ENCODE results near the gene TMEM116.
A peak's percentile ranks its signal among the peaks of the same experiment; 100 is the strongest.
"Not testable (repeated sequence)": the region's sequence is repeated elsewhere in the genome, so short reads cannot be mapped to it uniquely, and the experiment has no call there.

The TMEM116 gene

DNA sequence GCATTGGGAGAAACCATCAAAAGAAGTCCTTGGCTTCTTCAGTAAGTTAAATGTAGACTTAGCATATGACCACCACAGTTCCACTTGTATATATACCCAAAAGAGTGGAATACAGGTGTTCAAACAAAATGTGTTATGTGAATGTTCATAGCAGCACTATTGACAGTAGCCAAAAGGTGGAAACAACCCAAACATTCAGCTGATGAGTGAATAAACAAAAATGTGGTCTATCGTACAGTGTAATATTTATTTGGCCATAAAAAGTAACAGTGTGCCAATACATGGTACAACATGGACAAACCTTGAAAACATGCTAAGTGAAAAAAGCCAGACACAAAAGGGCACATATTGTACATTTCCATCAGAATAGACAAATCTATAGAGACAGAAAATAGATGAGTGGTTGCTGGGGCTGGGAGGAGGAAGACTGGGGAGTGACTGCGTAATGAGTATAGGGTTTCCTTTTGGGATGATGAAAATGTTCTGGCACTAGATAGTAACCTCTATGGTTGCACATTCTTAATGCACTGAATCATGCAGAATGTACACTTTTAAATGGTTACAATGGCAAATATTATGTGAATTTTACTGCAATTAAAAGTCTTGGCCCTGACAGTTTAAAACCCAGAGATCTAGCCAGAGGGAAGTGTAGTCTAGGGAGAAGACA, 5.7 kb upstream of the TMEM116 start:
- no peak overlapping the region for H3K4me3 Mint-ChIP-seq
- peaks cover 33% of the 10 kb centered on the region for H3K4me1 Mint-ChIP-seq (ENCODE audit: low read depth)
- DNase-seq (ENCODE audit: low spot score): no peak
- H3K36me3 Mint-ChIP-seq (ENCODE audit: low read depth): peaks cover 55% of the 10 kb centered on the region
- no peaks in the 10 kb centered on the region for H3K9me3 Mint-ChIP-seq
- H3K27ac Mint-ChIP-seq: no peak overlapping the region
- no peaks in the 10 kb centered on the region for H3K27me3 Mint-ChIP-seq (ENCODE audit: low read depth)

GRCh38 chr12:112017041-112017440, 4.1 kb upstream of the TMEM116 start:
- no peak overlapping the region for H3K27ac Mint-ChIP-seq
- no peak overlapping the region for H3K4me3 Mint-ChIP-seq
- no peaks in the 10 kb centered on the region for H3K27me3 Mint-ChIP-seq (ENCODE audit: low read depth)
- H3K4me1 Mint-ChIP-seq (ENCODE audit: low read depth): peaks cover 28% of the 10 kb centered on the region
- peaks cover 50% of the 10 kb centered on the region for H3K36me3 Mint-ChIP-seq (ENCODE audit: low read depth)
- no peaks in the 10 kb centered on the region for H3K9me3 Mint-ChIP-seq
- no peak for DNase-seq (ENCODE audit: low spot score)

- H3K9me3 Mint-ChIP-seq: no peaks in the 10 kb centered on the region
These were observed 3.0 kb upstream of the TMEM116 start for GRCh38 chr12:112015938-112016337.

GRCh38 chr12:112013601-112014402, 837 bp upstream of the TMEM116 start:
- Mint-ChIP-seq H3K27ac (peak overlapping the region; percentile 89), H3K27me3 (ENCODE audit: low read depth) (no peaks in the 10 kb centered on the region), H3K9me3 (no peaks in the 10 kb centered on the region), H3K4me1 (ENCODE audit: low read depth) (peaks cover 41% of the 10 kb centered on the region), H3K4me3 (peak overlapping the region; percentile 87), H3K36me3 (ENCODE audit: low read depth) (peaks cover 52% of the 10 kb centered on the region)
- peak; percentile 68 for DNase-seq (ENCODE audit: low spot score)

More at GRCh38 chr12:112015938-112016337, 3.0 kb upstream of the TMEM116 start:
- H3K4me3 Mint-ChIP-seq: peak overlapping the region; percentile 56
- H3K27me3 Mint-ChIP-seq (ENCODE audit: low read depth): no peaks in the 10 kb centered on the region
- no peak for DNase-seq (ENCODE audit: low spot score)
- peak overlapping the region; percentile 32 for H3K27ac Mint-ChIP-seq
- H3K36me3 Mint-ChIP-seq (ENCODE audit: low read depth): peaks cover 52% of the 10 kb centered on the region
- H3K4me1 Mint-ChIP-seq (ENCODE audit: low read depth): peaks cover 37% of the 10 kb centered on the region

DNA sequence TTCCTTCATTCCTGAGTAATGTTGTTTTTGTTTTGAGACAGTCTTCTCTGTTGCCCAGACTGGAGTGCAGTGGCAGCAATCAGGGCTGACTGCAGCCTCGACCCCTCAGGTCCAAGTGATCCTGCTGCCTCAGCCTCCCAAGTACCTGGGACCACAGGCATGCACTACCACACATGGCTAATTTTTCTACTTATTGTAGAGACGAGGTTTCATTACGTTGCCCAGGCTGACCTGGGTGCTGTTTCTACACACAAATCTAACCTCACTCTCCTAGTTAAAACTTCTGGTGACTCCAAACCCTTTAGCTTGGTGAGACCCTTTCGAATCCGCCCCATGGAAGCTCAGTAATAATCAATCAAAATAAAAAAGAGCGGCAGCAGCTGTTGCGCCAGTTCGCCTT, 1.3 kb downstream of the TMEM116 start:
- H3K4me1 Mint-ChIP-seq (ENCODE audit: low read depth): peaks cover 38% of the 10 kb centered on the region
- H3K9me3 Mint-ChIP-seq: no peaks in the 10 kb centered on the region
- no peaks in the 10 kb centered on the region for H3K27me3 Mint-ChIP-seq (ENCODE audit: low read depth)
- no peak for DNase-seq (ENCODE audit: low spot score)
- H3K4me3 Mint-ChIP-seq: peak overlapping the region; percentile 84
- peak overlapping the region; percentile 96 for H3K27ac Mint-ChIP-seq
- peaks cover 38% of the 10 kb centered on the region for H3K36me3 Mint-ChIP-seq (ENCODE audit: low read depth)

- H3K9me3 Mint-ChIP-seq: no peaks in the 10 kb centered on the region
- peaks cover 40% of the 10 kb centered on the region for H3K4me1 Mint-ChIP-seq (ENCODE audit: low read depth)
- H3K27ac Mint-ChIP-seq: peak overlapping the region; percentile 96
- H3K4me3 Mint-ChIP-seq: peak overlapping the region; percentile 84
- no peaks in the 10 kb centered on the region for H3K27me3 Mint-ChIP-seq (ENCODE audit: low read depth)
- H3K36me3 Mint-ChIP-seq (ENCODE audit: low read depth): peaks cover 30% of the 10 kb centered on the region
- no peak for DNase-seq (ENCODE audit: low spot score)
These were observed 2.3 kb downstream of the TMEM116 start for GRCh38 chr12:112010415-112011344.

- Mint-ChIP-seq H3K4me1 (ENCODE audit: low read depth) (peaks cover 41% of the 10 kb centered on the region), H3K36me3 (ENCODE audit: low read depth) (peaks cover 26% of the 10 kb centered on the region)
- not testable (repeated sequence) for H3K27ac Mint-ChIP-seq; DNase-seq (ENCODE audit: low spot score); H3K27me3 Mint-ChIP-seq (ENCODE audit: low read depth); H3K9me3 Mint-ChIP-seq; H3K4me3 Mint-ChIP-seq
These were observed 3.4 kb downstream of the TMEM116 start for GRCh38 chr12:112009596-112009995.

DNA sequence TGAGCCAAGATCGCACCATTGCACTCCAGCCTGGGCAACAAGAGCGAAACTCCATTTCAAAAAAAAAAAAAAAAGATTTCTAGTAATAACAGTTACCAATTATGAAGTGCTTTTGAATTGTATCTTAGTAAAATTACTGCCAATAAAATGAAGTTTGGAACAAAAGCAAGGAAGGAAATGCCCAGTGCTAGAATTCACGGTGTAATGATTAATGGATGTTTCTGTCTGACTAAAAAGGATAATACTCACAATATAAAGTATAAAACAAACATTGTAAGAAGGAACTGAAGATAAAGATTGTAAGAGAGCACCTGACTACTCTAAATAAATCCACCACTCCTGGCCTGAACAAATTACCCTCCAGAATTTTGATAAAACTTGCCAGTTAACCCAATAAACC, 4.0 kb downstream of the TMEM116 start:
- H3K27ac Mint-ChIP-seq: no peak overlapping the region
- no peaks in the 10 kb centered on the region for H3K27me3 Mint-ChIP-seq (ENCODE audit: low read depth)
- H3K9me3 Mint-ChIP-seq: no peaks in the 10 kb centered on the region
- no peak for DNase-seq (ENCODE audit: low spot score)
- peaks cover 21% of the 10 kb centered on the region for H3K36me3 Mint-ChIP-seq (ENCODE audit: low read depth)
- no peak overlapping the region for H3K4me3 Mint-ChIP-seq
- peaks cover 37% of the 10 kb centered on the region for H3K4me1 Mint-ChIP-seq (ENCODE audit: low read depth)

DNA sequence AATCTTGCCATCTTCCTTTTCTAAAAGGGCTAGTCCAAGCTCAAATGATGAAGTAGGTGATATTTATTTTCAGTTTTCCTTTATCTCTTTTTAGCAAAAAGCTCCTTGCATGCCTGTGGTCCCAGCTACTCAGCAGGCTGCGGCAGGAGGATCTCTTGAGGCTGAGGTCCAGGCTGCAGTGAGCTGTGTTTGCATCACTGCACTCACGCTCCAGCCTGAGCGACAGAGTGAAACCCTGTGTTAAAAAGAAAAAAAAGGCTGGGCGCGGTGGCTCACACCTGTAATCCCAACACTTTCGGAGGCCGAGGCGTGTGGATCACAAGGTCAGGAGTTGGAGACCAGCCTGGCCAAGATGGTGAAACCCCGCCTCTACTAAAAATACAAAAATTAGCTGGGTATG, 5.0 kb downstream of the TMEM116 start:
- Mint-ChIP-seq H3K27me3 (ENCODE audit: low read depth) (no peaks in the 10 kb centered on the region), H3K9me3 (no peaks in the 10 kb centered on the region), H3K27ac (no peak overlapping the region), H3K4me3 (no peak overlapping the region), H3K4me1 (ENCODE audit: low read depth) (peaks cover 38% of the 10 kb centered on the region), H3K36me3 (ENCODE audit: low read depth) (peaks cover 25% of the 10 kb centered on the region)
- no peak for DNase-seq (ENCODE audit: low spot score)

DNA sequence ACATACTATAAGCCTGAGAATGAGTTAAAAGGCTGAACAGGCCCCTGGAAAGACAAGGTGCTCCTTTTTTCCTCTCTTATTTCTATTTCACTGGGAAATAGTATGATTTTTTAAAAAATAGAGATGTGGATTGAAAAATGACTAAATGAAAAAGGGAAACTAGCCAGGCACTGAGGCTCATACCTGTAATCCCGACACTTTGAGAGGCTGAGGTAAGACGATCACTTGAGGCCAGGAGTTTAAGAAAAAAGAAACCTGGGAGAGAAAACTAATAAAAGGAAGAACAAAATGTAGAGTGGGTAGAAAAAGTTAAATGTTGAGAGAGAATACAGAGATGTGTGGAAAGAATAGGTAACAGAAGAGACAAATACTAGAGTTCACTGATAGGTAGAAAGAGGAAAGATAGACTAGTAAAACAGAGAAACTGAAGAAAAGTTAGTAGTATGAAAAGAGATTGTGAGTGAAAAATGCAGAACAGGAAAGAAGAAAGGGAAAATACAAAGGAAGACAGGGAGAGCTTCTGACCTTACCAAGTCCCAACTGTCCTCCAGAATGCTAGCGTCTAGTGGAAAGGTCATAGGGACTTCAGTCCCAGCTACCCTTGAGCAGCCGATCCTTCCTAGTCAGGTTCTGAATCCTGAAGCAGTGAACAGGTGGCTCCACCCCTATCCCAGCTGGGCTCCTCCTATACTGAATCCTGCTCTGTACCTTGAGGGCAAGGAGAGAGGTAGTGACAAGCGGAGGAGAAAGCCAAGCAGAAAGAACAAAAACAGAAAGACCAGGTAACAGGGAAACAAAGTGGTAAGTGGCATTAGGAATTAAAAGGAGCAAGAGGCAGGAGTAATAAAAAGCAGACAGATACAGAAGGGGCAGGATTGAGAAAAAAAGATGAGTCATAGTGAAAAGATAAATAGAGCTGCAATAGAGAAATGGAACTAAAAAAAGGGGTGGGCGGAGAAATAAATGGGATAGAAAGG, 7.3 kb downstream of the TMEM116 start:
- Mint-ChIP-seq H3K27me3 (ENCODE audit: low read depth) (no peaks in the 10 kb centered on the region), H3K27ac (no peak overlapping the region), H3K36me3 (ENCODE audit: low read depth) (peaks cover 28% of the 10 kb centered on the region), H3K9me3 (no peaks in the 10 kb centered on the region), H3K4me1 (ENCODE audit: low read depth) (peaks cover 44% of the 10 kb centered on the region), H3K4me3 (no peak overlapping the region)
- no peak for DNase-seq (ENCODE audit: low spot score)

DNA sequence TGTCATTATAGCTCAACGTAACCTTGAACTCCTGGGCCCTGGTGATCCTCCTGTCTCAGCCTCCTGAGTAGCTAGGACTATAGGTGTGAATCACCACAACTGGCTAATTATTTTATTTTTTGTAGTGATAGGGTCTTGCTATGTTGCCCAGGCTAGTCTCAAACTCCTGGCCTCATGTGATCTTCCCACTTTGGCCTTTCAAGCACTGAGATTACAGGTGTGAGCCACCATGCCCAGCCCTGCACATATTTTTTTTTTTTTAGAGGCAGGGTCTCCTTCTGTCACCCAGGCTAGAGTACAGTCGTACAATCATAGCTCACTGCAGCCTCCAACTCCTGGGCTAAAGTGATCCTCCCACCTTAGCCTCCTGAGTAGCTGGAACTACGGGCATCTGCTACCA, 8.9 kb downstream of the TMEM116 start:
- DNase-seq (ENCODE audit: low spot score): no peak
- Mint-ChIP-seq H3K27me3 (ENCODE audit: low read depth) (no peaks in the 10 kb centered on the region), H3K9me3 (no peaks in the 10 kb centered on the region), H3K36me3 (ENCODE audit: low read depth) (peaks cover 31% of the 10 kb centered on the region), H3K27ac (no peak overlapping the region), H3K4me1 (ENCODE audit: low read depth) (peaks cover 44% of the 10 kb centered on the region), H3K4me3 (no peak overlapping the region)

GRCh38 chr12:112001576-112001975, 11.4 kb downstream of the TMEM116 start:
- Mint-ChIP-seq H3K27ac (peak overlapping the region; percentile 41), H3K27me3 (ENCODE audit: low read depth) (no peaks in the 10 kb centered on the region), H3K36me3 (ENCODE audit: low read depth) (peaks cover 40% of the 10 kb centered on the region), H3K4me3 (peak overlapping the region; percentile 61), H3K9me3 (no peaks in the 10 kb centered on the region), H3K4me1 (ENCODE audit: low read depth) (peaks cover 50% of the 10 kb centered on the region)
- no peak for DNase-seq (ENCODE audit: low spot score)

- peaks cover 45% of the 10 kb centered on the region for H3K36me3 Mint-ChIP-seq (ENCODE audit: low read depth)
- no peak for DNase-seq (ENCODE audit: low spot score)
- peaks cover 50% of the 10 kb centered on the region for H3K4me1 Mint-ChIP-seq (ENCODE audit: low read depth)
- no peaks in the 10 kb centered on the region for H3K9me3 Mint-ChIP-seq
- H3K4me3 Mint-ChIP-seq: peak overlapping the region; percentile 46
- peak overlapping the region; percentile 35 for H3K27ac Mint-ChIP-seq
- no peaks in the 10 kb centered on the region for H3K27me3 Mint-ChIP-seq (ENCODE audit: low read depth)
These were observed 12.1 kb downstream of the TMEM116 start for GRCh38 chr12:112000820-112001219.
